ENCODE measurements around the gene SCAMP5.

SCAMP5 gene

DNA sequence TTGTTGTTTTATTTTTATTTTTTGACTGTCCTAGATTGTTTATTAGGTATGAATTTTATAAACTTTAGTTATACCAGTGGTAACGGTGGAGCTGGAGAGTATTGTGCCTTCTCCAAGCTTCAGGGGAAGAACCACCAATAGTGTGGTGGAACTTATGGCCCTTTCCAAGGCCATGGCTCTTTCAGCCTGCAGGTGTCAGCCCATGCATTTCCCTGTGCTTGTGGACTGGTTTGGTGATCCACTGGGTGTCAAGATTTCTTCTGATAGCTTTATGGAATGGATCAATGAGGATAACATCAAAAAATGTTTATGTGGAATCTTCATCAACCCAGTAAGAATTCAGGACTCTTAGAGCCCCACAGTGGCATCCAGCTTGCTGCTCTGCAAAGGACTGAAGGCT lies 19.2 kb upstream of the SCAMP5 start:
- H3K27ac ChIP-seq: no peak overlapping the region
- TF ChIP-seq, protein P1, sequence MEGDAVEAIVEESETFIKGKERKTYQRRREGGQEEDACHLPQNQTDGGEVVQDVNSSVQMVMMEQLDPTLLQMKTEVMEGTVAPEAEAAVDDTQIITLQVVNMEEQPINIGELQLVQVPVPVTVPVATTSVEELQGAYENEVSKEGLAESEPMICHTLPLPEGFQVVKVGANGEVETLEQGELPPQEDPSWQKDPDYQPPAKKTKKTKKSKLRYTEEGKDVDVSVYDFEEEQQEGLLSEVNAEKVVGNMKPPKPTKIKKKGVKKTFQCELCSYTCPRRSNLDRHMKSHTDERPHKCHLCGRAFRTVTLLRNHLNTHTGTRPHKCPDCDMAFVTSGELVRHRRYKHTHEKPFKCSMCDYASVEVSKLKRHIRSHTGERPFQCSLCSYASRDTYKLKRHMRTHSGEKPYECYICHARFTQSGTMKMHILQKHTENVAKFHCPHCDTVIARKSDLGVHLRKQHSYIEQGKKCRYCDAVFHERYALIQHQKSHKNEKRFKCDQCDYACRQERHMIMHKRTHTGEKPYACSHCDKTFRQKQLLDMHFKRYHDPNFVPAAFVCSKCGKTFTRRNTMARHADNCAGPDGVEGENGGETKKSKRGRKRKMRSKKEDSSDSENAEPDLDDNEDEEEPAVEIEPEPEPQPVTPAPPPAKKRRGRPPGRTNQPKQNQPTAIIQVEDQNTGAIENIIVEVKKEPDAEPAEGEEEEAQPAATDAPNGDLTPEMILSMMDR (conservative IDR thresholded peaks at IDR 0.05): no peak
- no peak for TF ChIP-seq ZFX (IDR thresholded peaks at IDR 0.05)

DNA sequence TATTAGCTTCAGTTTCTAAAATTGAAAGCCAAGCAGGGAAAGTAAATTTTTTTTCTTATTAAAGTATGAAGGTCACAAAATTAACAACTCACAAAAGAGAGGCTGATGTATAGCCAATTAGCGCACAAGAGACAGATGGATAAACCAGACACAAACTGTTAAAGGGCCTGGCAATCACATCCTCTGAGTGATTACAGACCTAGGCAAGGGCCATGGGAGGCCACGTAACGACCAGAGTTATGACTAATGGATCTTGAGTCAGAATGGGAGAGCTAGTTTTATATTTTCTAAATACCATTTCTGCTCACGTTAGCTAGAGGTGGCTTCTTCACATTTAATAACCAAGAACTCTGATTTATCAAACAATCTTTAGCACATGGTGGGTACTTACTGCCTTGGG lies 17.8 kb upstream of the SCAMP5 start:
- no peak for TF ChIP-seq ZFX (IDR thresholded peaks at IDR 0.05)
- TF ChIP-seq, protein P1 (conservative IDR thresholded peaks at IDR 0.05): no peak
- H3K27ac ChIP-seq: no peak overlapping the region

DNA sequence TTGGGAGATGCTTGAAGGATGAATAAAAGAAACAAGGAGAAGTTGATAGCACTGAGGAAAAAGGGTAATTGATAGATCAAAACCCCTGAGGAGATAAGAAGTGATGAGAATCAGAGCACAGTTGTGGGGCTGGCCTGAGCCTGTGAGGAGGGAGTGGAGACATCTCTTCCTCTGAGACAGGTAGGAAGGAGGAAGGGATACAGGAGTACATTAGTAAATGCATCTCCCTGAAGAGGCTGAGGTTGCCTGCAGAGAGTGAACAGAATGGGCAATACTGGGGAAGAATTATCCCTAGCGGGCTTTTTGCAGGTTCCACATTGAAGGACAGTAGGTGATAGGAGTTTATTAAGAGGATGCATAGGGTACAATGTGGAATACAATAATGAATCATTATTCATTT lies 17.3 kb upstream of the SCAMP5 start:
- no peak overlapping the region for H3K27ac ChIP-seq
- TF ChIP-seq, protein P1 (conservative IDR thresholded peaks at IDR 0.05): no peak
- TF ChIP-seq ZFX (IDR thresholded peaks at IDR 0.05): no peak

DNA sequence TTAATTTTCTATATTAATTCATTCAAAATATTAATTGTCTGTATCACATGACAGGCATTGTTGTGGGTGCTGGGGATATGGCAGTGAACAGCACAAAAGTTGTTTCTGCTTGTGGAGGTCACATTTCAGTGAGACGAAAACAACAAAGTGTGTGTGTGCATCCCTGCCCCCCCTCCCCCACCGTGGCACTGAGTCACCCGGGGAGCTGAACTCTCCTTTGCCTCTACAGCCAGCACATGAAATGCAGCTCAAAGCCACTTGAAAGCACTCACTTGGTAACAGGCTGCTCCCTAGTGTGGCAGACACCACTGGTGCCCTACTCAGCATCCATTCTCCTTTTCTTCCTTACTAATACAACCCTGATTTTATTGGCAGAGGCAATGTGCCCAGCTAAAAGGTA lies 16.9 kb upstream of the SCAMP5 start:
- no peak overlapping the region for H3K27ac ChIP-seq
- TF ChIP-seq, protein P1 (conservative IDR thresholded peaks at IDR 0.05): no peak
- TF ChIP-seq ZFX (IDR thresholded peaks at IDR 0.05): no peak

DNA sequence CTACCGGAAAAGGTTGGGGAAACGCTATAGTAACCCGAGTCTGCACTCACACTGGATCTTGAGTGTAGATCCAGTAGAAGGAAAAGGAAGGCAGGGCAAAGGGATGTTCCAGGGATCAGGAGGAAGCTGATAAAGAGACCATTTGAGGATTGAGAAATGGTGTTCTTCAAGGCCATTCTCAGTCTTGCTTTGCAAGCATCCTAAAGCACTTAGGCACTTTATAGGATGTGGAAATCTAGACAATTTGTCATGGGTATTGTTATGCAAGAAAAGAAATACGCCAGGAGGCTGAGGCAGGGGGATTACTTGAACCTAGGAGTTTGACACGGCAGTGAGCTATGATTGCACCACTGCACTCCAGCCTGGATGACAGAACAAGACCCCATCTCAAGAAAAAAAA lies 13.2 kb upstream of the SCAMP5 start:
- no peak for TF ChIP-seq ZFX (IDR thresholded peaks at IDR 0.05)
- TF ChIP-seq, protein P1 (conservative IDR thresholded peaks at IDR 0.05): no peak
- H3K27ac ChIP-seq: no peak overlapping the region

DNA sequence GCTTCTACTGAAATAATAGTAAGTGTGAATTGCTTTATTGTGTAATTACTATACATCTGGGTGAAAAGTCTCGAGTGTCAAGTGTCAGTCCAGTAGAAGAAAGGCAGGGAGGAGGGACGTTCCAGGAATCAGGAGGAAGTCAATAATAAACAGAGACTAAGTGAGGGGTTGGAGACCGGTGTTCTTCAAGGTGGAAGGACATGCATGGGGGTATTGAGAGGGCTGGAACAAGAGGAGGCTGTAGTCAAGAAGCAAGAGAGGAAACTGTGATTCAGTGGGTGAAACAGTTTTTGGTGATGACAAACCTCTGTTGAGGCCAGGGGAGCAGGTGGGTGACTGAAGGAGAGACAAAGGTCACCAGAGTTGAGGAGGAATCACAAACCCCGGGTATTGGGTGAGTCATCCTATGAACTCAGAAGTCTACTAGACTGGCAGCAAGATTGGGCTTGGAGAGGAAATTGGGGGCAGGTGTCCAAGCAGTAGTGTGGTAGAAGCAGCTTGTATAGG lies 11.6 kb upstream of the SCAMP5 start:
- no peak overlapping the region for H3K27ac ChIP-seq

DNA sequence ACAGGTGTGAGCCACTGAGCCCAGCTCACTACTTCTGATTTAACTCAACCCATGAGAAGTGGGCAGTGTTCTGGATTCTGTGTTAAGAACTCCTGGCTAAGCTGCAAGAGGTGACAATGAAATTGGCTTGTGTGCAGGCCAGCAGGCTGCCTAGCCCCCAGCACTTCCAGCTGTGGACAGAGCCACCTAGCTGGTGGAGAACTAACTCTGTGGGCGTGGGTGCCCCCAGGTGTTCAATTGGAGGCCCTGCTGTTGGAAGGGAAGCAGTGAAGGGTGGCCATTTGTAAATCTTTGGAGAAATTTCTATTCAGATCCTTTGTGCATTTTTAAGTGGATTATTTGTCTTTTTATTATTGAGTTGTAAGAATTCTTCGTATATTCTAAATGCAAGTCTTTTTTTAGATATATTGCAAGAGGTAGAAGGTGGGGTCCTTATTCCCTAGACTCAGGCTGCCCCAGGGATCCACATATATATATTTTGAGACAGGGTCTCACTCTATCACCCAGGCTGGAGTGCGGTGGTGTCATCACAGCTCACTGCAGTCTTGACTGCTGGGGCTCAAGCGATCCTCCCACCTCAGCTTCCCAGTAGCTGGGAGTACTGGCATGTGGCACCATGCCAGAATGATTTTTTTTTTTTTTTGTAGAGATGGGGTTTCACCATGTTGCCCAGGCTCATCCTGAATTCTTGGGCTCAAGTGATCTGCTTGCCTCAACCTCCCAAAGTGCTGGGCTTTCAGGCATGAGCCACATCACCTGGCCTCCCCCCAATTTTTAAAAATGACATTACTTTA lies 7.2 kb upstream of the SCAMP5 start:
- no peak overlapping the region for H3K27ac ChIP-seq
- no peak for TF ChIP-seq ZFX (IDR thresholded peaks at IDR 0.05)
- TF ChIP-seq, protein P1 (conservative IDR thresholded peaks at IDR 0.05): no peak; the same call in 1 of the 2 replicates

More for the DNA sequence above, 11.6 kb upstream of the SCAMP5 start:
- TF ChIP-seq ZFX (IDR thresholded peaks at IDR 0.05): no peak
- TF ChIP-seq, protein P1 (conservative IDR thresholded peaks at IDR 0.05): no peak

Measured in C4-2B (cell line).